C1 segment of cervical spinal cord (tissue), 14 donors: ENCODE data around the gene MAN1A1.

ENCODE experiments used
- DNase-seq, 14 donors: peaks; one replicate each; lab custom pipeline; 2025; lab: John Stamatoyannopoulos, UW

Gene MAN1A1

DNA sequence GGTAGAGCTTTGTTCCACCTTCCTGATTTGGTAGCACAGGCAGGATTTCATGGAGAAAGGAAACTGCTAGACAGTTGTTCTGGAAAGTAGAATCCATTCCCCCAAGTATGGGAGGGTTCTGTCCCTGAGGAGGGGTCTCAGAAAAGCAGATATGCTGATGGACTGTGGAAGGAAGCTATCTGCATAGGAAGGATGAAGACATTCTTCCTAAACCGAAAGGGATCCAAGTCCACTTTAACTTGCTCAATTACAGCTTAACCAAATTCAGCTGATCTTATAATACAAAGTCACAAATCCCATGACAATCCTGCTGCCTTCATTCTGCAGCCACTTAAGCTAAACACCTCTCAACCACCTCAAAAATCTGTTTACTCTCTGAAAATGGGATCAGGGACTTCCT lies 2.6 kb downstream of the MAN1A1 start:
- DNase-seq, result no peak

DNA sequence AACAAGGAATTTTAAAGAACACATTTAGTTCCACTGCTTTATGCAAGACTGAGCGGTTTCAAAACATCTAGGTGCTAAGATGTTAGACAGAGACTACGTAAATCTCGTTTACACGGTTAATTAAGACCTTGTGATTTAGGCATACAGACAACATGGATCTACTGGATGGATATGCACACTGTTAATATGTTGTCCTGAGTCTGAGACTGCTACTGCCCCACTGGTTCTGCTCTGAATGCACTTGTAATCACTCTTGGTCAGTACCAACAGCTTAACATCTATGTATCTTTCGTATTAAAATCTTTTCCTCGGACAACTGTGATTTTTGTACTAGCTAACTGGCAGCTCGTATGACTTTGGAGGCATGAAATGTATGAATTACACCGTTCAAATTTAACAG lies 3.1 kb downstream of the MAN1A1 start:
- no peak for DNase-seq

DNA sequence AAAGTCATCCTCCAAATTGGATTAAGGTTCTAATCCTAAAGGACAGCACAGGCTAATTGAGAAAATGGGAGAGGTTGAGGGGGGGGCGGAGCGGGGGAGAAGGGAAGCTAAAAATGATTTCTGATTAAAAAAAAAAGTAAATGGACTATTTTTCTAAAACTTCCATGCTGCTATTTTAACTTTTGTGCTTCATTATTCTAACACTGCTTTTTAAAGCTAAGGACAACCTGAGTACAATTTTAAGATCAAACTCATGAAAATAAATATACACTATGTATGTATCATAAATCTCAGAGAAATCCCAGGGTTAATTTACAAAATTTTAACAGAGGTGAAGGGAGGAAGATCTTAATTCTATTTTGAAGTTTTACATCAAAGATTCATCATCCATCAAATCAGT lies 4.4 kb downstream of the MAN1A1 start:
- no peak for DNase-seq

DNA sequence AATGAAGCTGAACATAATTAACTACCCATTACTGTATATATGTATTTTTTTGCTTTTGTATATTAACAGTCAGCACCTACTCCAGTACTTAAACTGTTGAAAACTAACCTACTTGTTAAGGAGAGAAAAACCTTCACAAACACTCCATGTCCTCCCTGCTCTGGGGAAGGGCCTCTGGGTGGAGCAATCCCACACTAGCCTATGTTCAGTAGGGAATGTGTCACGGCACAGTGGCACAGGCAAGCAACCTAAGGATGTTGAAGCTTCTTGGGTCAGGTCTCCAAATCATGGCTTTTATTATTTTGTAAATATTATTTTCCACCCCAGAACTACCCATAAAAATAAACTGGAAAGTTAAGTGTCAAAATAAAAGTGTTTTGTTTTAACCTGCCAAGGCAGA lies 5.3 kb downstream of the MAN1A1 start:
- no peak for DNase-seq

DNA sequence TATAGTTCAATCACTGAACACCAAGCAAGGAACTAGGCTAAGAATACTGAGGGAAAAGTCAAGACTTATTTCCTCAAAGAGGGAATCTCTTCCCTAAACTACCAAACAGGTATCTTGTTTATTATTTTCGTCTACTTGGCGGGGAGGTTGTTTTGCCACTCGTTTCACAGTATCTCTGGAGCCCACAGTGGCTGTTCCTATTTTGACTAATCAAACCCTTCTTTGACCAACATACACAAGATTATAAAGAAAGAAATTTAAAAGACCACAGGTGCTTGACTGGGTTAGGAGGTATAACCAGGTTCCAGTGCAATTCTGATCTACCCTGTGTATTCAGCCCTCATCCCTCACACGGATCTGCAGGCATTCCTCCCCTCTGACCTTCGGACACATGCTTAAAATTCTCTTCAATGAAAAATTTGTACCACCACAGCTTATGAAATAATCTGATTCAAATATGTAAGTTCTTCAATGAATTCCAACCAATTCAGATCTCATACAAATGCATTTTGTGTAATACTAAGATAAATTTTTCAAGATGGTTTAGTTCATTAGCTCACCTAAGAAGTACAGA lies 5.9 kb downstream of the MAN1A1 start:
- DNase-seq, result no peak

DNA sequence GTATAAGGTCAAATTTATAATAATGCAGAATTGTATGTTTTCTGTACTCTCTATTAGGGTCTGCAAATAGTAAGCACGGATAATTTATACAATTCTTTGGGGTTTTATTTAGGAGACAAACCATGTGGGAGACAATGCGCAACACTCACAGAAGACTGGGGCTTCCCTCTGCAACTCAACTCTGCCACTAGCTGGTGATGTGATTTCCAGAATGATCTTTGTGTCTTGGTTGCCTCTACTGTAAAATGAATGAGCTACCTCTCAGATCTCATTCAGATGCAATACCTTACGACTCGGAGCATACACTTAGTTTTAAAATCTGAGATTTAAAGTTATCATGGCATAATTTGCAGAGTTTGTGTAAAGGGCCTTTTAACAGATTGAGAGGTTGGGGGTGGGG lies 6.4 kb downstream of the MAN1A1 start:
- DNase-seq, result no peak

DNA sequence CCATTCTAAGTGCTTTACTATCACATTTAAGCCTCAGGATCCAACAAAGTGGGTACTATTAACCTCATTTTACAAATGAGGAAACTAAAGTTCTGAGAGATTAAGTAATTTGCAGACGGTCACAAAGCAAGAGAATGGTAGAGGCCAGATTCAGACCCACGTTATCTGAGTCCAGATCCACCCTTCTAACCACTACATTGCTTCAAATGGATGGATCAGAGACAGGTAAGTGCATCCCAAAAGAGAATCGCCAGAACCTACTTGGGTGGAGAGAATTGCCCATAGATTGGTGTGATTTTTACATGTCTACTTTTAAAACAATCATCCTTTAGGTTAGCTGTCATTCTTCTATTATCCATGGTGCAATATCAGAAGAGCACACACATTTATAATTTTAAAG lies 7.1 kb downstream of the MAN1A1 start:
- DNase-seq, result no peak

DNA sequence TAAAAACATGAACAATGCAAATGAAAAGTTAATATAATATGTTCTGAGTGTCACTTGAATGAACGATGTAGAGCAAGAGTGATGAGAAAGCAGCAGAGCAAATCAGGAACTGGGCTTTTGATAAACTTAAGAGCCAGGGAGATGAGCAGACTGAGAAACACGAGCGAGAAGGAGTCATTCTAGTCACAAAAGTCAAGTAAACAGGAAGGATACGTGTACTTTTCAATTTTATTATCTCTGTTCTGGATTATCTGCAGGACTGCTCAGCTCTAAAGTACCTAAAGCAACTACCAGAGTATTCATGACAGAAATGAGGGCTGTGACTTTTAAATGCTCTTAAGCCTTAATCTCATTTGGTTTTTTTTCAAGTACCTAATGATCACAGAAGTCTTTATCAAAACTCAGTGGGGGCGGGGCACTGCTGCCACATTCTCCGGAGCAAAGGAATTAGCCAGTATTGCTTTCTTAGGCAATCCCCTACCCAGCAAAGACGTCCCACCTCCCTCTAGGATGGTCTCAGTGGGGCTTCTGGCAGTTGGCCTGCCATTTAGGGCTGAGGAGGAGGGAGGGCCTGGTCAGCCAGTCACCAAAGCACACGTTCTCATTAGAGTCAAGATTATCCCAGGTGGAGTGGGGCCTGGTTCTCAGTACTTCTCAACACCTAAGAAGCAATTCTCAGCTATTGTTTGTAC lies 8.6 kb downstream of the MAN1A1 start:
- no peak for DNase-seq

DNA sequence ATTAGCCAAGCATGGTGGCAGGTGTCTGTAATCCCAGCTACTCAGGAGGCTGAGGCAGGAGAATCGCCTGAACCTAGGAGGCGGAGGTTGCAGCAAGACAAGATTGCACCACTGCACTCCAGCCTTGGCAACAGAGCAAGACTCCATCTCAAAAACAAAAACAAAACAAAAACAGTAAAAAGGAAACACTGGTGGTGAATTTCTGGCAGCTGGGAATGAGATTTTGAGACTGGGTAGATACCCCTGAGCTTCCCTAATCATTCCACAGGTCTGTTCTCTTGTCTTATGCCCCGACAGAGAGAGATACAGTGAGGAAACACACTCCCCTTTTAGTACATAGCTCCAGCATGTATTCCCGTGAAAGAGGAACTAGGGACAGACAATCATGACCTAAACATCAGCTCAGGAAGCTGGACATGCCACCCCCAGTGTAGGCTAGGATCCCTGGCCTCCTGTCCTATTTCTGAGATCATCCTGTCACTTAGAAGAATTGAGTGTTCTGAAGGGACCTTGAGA lies 9.6 kb downstream of the MAN1A1 start:
- no peak for DNase-seq

DNA sequence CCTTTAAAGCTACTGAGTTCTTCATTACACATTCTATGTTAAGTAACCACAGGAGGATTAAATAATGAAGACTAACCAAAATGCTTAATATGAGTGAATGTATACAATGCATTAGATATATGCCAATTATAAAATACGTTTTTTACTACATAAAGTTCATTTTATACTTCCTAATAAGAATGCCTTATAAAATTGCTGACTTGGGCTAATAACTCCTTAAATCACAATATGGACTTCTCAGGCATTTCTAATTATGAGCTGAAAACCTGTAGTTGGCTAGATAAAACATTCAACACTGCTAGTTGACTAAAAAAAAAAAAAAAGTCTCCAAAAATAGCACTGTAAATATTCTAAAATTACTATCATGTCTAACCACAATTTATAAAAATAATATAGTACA lies 11.8 kb downstream of the MAN1A1 start:
- no peak for DNase-seq

DNA sequence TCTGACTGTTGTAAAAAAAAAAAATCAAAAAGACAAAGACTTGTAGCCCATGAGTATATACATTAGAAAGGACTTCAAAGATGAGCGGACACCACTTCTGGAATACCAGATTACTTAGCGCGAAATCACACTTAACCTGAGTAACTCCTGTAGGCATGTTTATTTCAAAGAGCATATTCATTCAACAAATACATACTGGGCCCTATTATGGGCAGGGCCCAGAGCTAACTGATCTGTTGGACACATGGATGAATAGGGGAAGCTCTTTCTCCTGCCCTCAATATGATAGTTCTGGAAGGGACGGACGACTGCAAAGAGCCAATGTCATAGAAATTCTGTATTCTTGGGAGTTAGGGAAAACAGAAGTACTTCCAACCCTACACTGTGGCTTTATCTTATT lies 12.3 kb downstream of the MAN1A1 start:
- DNase-seq, result no peak

DNA sequence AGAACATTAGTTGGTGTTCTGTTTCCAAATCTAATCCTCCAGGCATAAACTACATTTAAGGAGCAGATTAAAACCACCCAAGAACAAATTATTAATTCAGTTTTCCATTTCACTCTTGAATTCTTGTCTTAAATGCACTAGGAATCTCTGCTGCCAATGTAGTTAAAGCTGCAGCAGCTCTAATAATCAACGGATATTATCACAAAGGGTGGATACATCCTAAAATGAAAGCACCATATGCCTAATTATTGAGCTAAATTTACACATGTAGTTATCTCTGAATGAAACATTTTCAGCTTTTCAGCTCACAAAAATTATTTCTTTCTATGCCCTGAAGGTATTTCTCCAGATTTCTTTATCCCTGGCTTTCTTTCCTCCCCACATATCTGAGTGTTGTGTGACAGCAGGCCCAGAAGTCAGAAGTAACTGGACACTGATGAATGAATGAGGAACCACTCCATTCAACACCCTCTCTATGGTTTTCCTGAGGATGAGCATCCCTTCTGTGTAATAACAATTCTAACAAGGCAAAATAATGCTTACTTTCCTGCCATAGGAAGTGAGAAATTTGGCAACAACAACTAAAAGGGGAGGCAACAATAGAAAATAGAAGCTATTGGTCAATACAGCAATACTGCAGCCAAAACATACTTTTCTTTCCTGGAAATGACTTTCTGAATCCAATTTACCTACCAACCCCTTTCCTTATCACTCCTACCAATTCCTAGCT lies 14.9 kb downstream of the MAN1A1 start:
- no peak for DNase-seq

DNA sequence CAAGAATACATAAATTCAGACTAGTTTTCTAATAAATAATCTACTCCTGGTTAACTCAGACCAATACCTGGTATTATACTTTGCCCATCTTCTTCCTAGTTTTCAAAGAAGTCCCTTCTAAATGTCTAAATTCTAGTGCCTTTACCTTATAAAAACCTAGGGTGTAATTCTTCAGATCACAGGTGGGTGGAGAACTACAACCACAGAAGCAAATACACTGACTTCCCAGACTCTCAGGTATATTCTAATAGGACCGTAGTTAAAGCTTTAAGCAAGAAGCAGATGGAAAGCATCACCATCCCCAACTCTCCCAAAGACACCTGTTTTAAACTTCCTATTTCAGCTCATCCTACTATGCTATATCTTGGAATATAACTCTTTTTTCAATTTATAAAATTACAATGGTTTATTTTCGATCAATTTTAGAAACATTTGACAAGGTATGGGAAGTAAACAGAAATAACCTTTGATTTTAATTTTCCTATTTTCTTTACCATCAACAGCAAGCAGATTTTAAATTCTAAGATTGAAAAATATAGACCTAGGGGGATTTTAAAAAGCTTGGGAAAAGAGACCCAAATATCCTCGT lies 15.8 kb downstream of the MAN1A1 start:
- no peak for DNase-seq

DNA sequence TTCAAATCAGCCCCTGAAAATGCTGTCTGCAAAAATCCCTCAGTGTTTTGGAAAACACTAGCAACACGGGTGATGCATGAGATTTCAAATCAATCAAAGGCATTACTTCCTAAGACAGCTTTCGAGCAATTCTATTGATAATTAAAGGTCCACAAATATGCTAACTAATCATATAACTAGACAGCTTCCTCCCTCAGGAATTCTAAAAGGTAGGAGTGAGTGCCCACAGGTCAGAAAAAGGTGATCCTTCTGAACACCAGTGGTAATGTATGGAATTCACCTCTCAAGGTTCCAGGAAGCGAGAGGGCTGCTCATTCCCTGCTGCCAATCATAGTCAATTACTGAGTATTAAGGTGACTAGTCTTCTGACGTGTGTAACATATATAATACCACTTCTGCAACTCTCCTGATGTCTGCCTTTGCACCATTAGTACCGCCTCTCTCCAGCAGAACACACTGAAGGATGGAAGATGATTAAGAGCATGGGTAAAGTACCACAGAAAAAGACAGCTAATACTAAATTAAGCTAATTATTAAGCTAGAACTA lies 16.4 kb downstream of the MAN1A1 start:
- DNase-seq, result no peak

DNA sequence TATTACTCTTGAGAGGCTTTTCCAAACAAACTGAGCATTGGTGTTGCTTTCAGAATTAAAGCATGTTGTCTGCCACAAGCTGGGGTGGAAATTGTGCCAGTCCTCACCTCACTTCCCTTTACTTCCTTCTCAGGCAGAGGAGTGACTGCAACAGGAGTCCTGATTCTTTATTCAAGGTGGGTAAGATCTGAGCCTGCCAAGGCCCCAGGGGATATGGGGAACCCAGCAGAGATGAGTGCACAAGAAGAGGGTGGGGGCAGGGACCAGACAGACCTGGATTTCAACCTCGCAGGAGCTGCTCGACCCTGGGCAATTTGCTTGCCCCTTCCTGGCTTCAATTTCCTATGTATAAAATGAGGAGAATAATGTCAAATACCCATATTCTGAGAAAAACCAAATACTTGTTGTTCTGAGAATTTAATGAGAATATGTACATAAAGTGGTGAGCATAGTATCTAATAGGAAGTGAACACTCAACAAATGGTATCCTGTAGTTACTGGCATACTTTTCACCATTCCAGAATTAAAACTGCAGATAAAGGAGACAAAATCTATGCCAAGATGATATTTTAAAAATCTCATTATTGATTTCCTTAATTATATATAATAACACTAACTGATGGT lies 17.8 kb downstream of the MAN1A1 start:
- no peak for DNase-seq

DNA sequence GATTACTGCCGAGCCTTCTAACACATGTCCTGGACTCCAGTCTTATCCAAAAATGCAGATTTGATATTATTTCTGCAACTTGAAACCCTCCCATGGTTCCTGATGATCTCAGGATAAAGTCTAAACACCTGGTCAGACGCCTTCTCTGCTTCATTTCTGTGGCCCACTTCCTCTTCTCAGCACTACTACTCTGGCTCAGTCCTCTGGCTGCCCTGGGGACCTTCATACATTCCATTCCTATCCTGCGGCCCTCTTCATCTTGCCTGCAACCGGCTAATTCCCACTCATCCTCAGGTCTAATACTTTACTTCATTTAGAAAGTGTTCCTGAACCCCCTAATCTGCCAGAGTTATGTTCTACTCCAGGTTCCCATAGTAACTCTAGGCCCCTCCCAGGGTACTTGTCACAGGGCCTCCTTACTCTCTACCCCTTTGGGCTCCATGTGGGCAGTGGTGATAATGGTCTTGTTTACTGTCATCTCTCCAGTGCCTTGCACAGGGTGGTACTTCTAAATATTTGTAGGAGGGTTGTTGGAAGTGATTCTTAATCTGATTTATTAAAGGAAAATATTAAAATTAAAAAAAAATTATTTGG lies 18.9 kb downstream of the MAN1A1 start:
- DNase-seq, result no peak

DNA sequence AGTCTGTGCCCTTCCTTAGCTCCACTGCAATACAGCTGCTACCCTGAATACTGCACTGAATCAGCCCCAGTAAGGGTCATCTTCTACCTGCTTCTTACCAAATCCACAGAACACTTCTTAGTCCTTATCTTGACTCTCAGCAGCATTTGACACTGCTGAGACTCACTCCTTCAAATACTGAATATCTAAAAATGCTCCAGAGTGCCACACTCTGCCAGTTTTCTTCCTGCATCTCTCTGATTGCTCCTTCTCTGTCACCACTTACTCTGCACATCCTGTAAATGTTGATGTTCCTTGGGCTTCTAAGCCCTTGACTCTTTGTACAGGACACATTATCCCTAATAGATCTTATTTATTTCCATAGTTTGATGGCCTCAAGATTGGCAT lies 19.8 kb downstream of the MAN1A1 start:
- DNase-seq, result no peak

DNA sequence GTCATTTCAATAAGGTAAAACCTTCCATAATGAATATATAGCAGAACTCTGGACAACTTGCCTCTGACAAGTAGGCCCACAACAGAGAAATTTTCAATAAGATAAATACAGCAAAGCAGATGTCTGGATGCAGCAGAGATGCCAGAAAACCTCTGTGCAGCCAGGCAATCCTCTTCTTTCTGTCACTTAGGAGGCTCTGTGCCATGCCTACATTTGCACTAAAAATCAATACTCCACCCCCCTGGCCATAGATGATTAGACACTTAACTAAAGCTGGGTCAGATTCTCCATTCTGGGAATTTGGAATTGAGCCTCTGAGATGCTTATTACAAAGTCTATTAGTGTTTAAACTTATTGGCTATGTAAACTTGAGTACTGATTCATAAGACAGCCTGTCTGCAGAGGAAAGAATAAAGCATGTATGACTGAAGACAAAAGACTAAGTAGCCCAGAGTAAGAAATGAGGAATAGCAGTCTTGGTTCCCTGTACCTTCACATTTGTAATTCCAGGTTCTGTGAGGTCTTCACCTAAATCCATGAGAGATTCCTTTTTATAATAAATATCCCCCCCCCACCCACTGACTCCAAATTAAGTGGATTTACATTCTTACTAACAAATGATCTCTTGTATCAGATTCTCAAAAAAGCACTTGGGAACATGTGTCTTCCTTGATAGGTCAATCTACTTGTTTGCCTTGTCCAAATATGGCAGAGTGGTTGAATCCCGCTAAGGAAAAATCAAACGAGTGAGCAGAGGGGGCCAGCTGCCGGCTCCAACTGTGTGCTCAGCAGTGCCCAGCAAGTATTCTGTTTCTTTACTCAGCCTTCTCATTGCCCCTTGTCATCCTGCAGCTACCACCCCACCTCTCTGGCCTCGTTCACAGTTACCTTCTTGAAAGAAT lies 20.4 kb downstream of the MAN1A1 start:
- DNase-seq, result no peak

DNA sequence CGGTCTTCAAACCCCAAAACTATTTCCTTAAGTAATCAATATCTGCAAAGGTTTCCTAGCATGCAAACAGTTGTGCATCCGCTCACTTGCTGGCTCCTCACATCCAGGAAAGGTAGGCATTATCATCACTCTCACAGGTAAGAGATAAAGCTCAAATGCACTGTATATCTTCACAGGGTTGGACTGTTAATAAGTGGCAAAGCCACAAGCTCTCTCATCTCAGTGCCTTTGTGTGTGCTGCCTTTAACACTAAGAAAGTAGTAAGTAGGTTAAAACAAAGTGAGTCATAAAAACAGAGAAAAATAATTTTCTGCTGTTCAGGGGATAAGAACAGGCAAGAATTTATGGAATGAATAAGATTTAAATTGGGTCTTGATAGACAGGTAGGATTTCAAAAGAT lies 21.3 kb downstream of the MAN1A1 start:
- no peak for DNase-seq

DNA sequence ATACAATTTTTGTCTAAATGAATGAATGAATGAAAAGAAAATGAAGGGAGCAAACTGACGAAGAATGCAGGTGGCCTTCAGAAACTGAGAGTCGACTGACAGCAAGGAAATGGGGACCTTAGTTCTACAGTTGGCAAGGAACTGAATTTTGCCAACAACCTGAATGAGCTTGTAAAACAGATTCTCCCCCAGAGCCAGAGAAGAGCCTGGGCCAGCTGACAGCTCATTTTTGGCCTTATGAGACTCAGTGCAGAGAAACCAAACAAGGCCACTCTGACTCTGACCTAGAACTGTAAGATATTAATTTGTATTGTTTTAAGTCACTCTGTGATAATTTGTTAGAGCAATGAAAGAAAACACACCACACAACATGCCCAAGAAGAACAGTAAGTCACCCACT lies 21.8 kb downstream of the MAN1A1 start:
- DNase-seq, result no peak
